ENCODE data around the gene PFDN1.
A peak's percentile ranks its signal among the peaks of the same experiment; 100 is the strongest.

DNA sequence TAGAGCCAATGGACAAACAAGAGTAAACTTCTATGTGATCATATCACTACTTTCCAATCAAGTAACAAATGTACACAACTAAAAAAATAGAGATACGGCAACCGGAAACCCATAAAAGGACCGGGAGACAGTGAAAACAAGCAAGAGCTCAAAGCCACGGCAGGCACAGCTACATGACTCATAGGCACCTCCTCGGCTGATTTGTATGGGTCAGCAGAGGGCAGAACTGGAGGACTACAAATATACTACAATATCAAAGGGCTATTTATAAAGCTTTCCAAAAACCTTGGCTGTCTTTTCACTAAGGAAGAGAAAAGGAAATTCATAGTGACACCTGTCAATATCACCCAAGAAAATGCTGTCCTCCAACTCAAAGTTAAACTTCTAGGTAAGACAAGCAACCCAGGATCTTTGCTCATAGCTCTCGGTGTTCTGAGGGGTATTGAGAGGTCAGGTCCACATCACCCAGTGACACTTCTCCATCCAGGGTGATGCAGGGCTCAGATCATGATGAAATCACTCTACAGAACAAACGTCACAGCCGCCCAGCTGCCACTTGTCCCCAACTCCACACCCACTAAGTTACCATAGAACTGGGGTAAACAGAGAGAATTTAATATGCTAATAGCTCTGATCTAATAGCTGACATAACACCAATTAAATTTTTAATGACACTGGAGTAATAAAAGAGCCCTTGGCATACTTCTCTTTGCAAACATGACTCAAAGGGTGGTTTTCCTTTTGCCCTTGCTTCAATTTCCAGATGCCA is 41.3 kb downstream of the PFDN1 start:
- TF ChIP-seq, protein P1, sequence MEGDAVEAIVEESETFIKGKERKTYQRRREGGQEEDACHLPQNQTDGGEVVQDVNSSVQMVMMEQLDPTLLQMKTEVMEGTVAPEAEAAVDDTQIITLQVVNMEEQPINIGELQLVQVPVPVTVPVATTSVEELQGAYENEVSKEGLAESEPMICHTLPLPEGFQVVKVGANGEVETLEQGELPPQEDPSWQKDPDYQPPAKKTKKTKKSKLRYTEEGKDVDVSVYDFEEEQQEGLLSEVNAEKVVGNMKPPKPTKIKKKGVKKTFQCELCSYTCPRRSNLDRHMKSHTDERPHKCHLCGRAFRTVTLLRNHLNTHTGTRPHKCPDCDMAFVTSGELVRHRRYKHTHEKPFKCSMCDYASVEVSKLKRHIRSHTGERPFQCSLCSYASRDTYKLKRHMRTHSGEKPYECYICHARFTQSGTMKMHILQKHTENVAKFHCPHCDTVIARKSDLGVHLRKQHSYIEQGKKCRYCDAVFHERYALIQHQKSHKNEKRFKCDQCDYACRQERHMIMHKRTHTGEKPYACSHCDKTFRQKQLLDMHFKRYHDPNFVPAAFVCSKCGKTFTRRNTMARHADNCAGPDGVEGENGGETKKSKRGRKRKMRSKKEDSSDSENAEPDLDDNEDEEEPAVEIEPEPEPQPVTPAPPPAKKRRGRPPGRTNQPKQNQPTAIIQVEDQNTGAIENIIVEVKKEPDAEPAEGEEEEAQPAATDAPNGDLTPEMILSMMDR (IDR thresholded peaks at IDR 0.05) = peak in 1 of 4 donors; percentile 10
- no peak for TF ChIP-seq POLR2A (IDR thresholded peaks at IDR 0.05)
